GM12875 (cell line): ENCODE results near the gene TRIM27.

Source experiments
- H3K4me3 ChIP-seq: one replicate; pipeline ENCODE4 v1.5.1; 2011; ENCODE audit warnings: low read depth, low read length, control low read depth
- CTCF ChIP-seq: IDR thresholded peaks from 2 replicates; pipeline ENCODE4 v1.5.1; 2011; ENCODE audit warnings: low read depth, mild to moderate bottlenecking, control low read depth, inconsistent platforms, low read length, moderate library complexity, borderline replicate concordance; ENCODE audit not compliant: insufficient read depth

The TRIM27 gene

GRCh38 chr6:28892525-28892924 lies 31.3 kb downstream of the TRIM27 start:
- no peak for TF ChIP-seq CTCF
- no peak overlapping the region for H3K4me3 ChIP-seq

DNA sequence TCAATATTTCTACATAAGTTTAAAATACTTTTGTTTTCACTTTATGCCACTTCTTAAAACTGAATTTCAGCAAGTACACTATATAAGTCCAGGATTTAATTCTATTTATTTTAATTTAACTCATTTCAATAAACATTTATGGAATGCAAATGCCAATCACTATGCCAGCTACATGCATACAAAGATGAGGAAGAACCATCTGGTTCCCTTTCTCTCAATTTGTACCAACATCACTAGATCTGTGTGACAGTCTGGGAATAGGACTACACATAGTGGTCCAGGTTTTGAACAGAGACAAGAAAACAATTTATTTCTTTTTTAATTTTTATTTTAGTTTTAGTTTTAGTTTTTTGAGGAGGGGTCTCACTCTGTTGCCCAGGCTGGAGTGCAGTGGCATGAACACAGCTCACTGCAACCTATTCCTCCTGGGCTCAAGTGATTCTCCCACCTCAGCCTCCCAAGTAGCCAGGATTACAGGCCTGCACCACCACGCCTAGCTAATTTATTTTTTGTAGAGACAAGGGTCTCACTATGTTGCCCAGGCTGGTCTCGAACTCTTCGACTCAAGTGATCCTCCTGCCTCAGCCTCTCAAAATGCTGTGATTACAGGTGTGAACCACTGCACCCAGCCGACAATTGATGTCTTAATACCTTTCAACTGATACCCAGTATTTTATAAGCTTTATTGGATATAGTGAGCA lies 35.8 kb downstream of the TRIM27 start:
- TF ChIP-seq CTCF, result no peak
- no peak overlapping the region for H3K4me3 ChIP-seq

- no peak for TF ChIP-seq CTCF
These were observed 37.7 kb downstream of the TRIM27 start for GRCh38 chr6:28886079-28886439.

GRCh38 chr6:28884423-28885131 lies 39.2 kb downstream of the TRIM27 start:
- H3K4me3 ChIP-seq, result no peak overlapping the region
- no peak for TF ChIP-seq CTCF

More at GRCh38 chr6:28886079-28886439, 37.7 kb downstream of the TRIM27 start:
- H3K4me3 ChIP-seq, result no peak overlapping the region

DNA sequence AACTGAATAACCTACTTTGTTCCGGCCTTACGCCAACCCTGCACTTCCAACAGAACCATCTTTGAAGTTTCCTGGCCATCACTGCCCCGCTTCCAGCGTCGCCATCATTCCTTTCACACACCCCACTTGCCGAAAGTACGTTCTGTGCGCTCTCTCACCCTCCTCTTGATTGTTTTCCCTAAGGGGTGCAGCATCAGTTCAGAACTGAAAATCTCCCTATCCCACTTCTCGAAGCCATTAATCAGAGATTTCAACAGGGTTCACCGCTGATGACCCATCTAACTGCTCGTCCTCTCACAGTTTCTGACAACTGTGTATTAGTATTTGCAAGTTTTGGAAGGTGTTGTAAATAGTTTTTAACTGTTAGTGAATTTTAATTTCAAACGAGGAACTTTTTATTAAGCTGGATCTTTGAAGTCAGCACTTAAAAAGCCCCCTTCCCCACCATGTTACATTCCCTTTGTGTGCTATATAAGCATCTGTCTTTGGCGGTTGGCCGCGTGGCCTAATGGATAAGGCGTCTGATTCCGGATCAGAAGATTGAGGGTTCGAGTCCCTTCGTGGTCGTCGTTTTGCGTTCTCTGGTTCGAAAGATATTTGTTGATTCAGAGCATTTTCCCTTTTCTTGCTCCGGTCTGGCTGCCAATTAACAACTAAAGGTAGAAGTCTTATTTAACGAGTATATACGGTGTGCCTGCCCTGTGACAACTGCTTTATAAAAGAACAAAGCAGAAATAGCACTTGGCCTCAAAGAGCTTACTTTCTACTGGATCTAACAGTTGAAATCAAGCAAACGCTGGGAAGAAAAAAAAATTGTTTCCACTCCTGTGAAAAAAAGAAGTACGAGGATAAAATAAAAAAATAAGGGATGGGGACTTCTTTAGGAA lies 42.6 kb downstream of the TRIM27 start:
- no peak for TF ChIP-seq CTCF

DNA sequence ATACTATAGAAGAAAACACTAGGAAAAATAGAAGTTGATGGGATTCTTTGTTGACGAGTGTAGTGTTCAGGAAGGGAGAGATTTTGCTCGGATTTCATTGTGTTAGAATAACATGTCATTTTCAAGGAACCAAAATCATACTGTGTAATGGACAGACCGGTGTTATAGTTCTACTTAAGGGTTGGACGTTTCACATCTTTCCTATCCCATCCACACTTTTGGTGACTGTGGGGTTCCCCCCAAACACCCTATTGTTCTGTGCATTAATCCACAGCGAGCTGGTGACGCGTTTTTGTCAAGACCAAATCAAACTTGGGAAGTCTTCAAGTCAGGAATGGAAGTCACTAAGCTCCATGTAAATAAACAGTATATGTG lies 43.3 kb downstream of the TRIM27 start:
- no peak for TF ChIP-seq CTCF
- H3K4me3 ChIP-seq, result peak overlapping the region; percentile 22

More for the DNA sequence above, 42.6 kb downstream of the TRIM27 start:
- H3K4me3 ChIP-seq, result peak overlapping the region; percentile 22
